Measurements from ENCODE around the gene PNKD. TPM values are rescaled to one million over a fixed set of nuclear protein-coding genes. Genes with fewer than 3 reads are reported as not detected.

Gene PNKD
- total and polyA plus RNA-seq, 10 of the 15 experiments (the other 5 are each of a cell fraction or from before 2014, with no cell fraction given), result 27.2 to 106 (median 61.3) TPM

DNA sequence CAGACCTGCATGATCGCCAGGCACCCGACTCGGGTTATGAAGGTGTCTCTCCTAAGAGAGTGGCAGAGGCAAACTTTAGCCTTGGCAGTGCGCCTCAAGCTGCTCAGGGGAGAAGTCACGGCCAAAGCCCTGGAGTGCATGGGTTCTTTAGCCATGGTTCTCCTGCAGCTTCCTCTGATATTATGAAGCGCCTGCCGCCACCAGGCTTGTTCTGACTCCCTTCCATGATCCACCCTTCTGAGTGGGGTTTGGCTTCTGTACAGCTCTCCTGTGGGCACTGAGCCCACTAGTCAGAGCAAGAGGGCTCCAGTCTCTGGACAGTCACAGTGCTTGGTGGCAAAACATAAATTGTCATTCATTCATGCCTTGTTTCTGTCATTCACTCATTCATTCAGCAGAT is 47.9 kb downstream of the PNKD start:
- ATAC-seq (no peak), FAIRE-seq (no peak), DNase-seq (ENCODE audit: low read depth, low spot score) (no peak)
- peaks cover 4% of the 10 kb centered on the region for H3K4me1 ChIP-seq (ENCODE audit: control insufficient read depth, insufficient read depth, low read length)
- H3K79me2 ChIP-seq (ENCODE audit: control insufficient read depth, insufficient read depth, low read length), result no peaks in the 10 kb centered on the region
- RAD21 ChIA-PET (ENCODE audit: unreplicated experiment), result interaction anchor here (1.1 kb wide), 1 partner anchor 11 kb away, joined by 3 read pairs; no protein-coding TSS in a partner anchor
- intact Hi-C loops (cut with micrococcal nuclease; ENCODE audit: unreplicated experiment) (no loop called here), in situ Hi-C loops (cut with MboI) (no loop called here)
- no peaks in the 10 kb centered on the region for H4K20me1 ChIP-seq (ENCODE audit: control insufficient read depth, insufficient read depth)
- no peaks in the 10 kb centered on the region for H3K36me3 ChIP-seq (ENCODE audit: control insufficient read depth in 2 of 2, insufficient read depth in 2 of 2, low read length in 1 of 2)
- H2AFZ ChIP-seq (ENCODE audit: control insufficient read depth, low read depth, low read length), result no peak overlapping the region
- no peaks in the 10 kb centered on the region for H3K9me3 ChIP-seq (replicated peaks; ENCODE audit: control insufficient read depth, insufficient read depth, low read length)
- H3K9ac ChIP-seq (ENCODE audit: control insufficient read depth, insufficient read depth, low read length), result no peak overlapping the region
- POLR2A ChIA-PET, result interaction anchor here (1.7 kb wide), 1 partner anchor 9 kb away, joined by 6 read pairs; no protein-coding TSS in a partner anchor
- no peaks in the 10 kb centered on the region for H3K27me3 ChIP-seq (replicated peaks in 1 of 2; ENCODE audit: control insufficient read depth in 2 of 2, insufficient read depth in 2 of 2, low read length in 1 of 2)
- WGBS (ENCODE audit: insufficient coverage, insufficient replicate concordance, low lambda C conversion rate, missing lambda C conversion rate), result 72% methylated on average over 7 of the region's 7 CpGs
- H3K27ac ChIP-seq (ENCODE audit: control insufficient read depth, insufficient read depth), result no peak overlapping the region
- H3K4me3 ChIP-seq, result no peak overlapping the region
- no peak overlapping the region for H3K4me2 ChIP-seq (ENCODE audit: control insufficient read depth, insufficient read depth)
- CTCF ChIA-PET, result interaction anchor here (2.0 kb wide), 1 partner anchor 38 kb away, joined by 9 read pairs; the partner anchor contains the start of gene CATIP
- SMC1A ChIA-PET (ENCODE audit: uncharacterized antibody, unreplicated experiment), result no interaction called here
- no TSS peak for BruUV-seq (replicated peaks)
- TF ChIP-seq USF2 (IDR thresholded peaks at IDR 0.05; ENCODE audit: borderline replicate concordance, low read depth, low read length) (no peak), PBX3 (IDR thresholded peaks at IDR 0.05; ENCODE audit: insufficient replicate concordance, low read depth, low read length) (no peak), ZNF24 (IDR thresholded peaks at IDR 0.05) (no peak), BMI1 (IDR thresholded peaks at IDR 0.05; ENCODE audit: borderline replicate concordance) (no peak), RFX5 (IDR thresholded peaks at IDR 0.05; ENCODE audit: low read depth, low read length) (no peak), BHLHE40 (IDR thresholded peaks at IDR 0.05; ENCODE audit: borderline replicate concordance in 1 of 2, low read depth in 2 of 2, low read length in 1 of 2) (no peak), RELB (IDR thresholded peaks at IDR 0.05; ENCODE audit: low read depth) (no peak), HDAC6 (IDR thresholded peaks at IDR 0.05; ENCODE audit: unreplicated experiment) (no peak), POU2F2 (IDR thresholded peaks at IDR 0.05; ENCODE audit: borderline replicate concordance, low read depth, low read length) (no peak), TCF3 (IDR thresholded peaks at IDR 0.05; ENCODE audit: borderline replicate concordance, insufficient read depth, low read depth, low read length) (no peak), ZBTB11 (CRISPR knock-in tag; IDR thresholded peaks at IDR 0.05) (no peak)
- TF ChIP-seq, protein P1, sequence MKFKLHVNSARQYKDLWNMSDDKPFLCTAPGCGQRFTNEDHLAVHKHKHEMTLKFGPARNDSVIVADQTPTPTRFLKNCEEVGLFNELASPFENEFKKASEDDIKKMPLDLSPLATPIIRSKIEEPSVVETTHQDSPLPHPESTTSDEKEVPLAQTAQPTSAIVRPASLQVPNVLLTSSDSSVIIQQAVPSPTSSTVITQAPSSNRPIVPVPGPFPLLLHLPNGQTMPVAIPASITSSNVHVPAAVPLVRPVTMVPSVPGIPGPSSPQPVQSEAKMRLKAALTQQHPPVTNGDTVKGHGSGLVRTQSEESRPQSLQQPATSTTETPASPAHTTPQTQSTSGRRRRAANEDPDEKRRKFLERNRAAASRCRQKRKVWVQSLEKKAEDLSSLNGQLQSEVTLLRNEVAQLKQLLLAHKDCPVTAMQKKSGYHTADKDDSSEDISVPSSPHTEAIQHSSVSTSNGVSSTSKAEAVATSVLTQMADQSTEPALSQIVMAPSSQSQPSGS (IDR thresholded peaks at IDR 0.05; ENCODE audit: low read length), result no peak
- TF ChIP-seq, protein P2, sequence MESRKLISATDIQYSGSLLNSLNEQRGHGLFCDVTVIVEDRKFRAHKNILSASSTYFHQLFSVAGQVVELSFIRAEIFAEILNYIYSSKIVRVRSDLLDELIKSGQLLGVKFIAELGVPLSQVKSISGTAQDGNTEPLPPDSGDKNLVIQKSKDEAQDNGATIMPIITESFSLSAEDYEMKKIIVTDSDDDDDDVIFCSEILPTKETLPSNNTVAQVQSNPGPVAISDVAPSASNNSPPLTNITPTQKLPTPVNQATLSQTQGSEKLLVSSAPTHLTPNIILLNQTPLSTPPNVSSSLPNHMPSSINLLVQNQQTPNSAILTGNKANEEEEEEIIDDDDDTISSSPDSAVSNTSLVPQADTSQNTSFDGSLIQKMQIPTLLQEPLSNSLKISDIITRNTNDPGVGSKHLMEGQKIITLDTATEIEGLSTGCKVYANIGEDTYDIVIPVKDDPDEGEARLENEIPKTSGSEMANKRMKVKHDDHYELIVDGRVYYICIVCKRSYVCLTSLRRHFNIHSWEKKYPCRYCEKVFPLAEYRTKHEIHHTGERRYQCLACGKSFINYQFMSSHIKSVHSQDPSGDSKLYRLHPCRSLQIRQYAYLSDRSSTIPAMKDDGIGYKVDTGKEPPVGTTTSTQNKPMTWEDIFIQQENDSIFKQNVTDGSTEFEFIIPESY (IDR thresholded peaks at IDR 0.05), result no peak
